ENCODE measurements around the gene OMA1. TPM values are rescaled to one million over a fixed set of nuclear protein-coding genes. Genes with fewer than 3 reads are reported as not detected.
"Not testable (repeated sequence)": the region's sequence is repeated elsewhere in the genome, so short reads cannot be mapped to it uniquely, and the experiment has no call there.

OMA1 gene
- total and polyA plus RNA-seq, 7 donors = 10.6 to 74.9 (median 34.3) TPM

DNA sequence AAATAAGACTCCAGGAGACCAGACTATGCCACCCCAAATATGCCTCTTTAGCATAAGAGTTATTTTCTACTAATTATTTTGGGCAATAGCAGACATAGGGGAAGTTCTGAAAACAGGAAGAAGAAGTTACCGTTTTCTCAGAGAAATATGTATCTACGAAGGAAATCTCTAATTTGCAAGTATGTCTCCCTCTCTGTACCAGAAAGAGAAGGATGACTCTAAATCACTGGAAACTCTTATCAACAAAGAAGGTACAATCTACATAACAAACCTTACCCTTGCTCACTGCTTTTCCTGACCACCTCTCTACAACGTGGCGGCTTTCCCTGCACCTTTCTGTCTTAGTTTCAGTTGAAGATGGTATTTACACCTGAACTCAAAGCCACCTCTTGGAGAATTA, 49.0 kb downstream of the OMA1 start:
- WGBS, 2 donors = 68 to 90% methylated on average over 4 of the region's 4 CpGs
- H3K36me3 ChIP-seq = peaks cover 0 to 20% (median 0%) of the 10 kb centered on the region in 4 donors
- H3K9me3 ChIP-seq = no peaks in the 10 kb centered on the region
- H3K27ac ChIP-seq = no peak overlapping the region
- DNase-seq = no peak
- TF ChIP-seq POLR2AphosphoS5 (IDR thresholded peaks at IDR 0.05) (no peak), EP300 (IDR thresholded peaks at IDR 0.05) (no peak), POLR2A (IDR thresholded peaks at IDR 0.05) (no peak)
- TF ChIP-seq, protein P1, sequence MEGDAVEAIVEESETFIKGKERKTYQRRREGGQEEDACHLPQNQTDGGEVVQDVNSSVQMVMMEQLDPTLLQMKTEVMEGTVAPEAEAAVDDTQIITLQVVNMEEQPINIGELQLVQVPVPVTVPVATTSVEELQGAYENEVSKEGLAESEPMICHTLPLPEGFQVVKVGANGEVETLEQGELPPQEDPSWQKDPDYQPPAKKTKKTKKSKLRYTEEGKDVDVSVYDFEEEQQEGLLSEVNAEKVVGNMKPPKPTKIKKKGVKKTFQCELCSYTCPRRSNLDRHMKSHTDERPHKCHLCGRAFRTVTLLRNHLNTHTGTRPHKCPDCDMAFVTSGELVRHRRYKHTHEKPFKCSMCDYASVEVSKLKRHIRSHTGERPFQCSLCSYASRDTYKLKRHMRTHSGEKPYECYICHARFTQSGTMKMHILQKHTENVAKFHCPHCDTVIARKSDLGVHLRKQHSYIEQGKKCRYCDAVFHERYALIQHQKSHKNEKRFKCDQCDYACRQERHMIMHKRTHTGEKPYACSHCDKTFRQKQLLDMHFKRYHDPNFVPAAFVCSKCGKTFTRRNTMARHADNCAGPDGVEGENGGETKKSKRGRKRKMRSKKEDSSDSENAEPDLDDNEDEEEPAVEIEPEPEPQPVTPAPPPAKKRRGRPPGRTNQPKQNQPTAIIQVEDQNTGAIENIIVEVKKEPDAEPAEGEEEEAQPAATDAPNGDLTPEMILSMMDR (IDR thresholded peaks at IDR 0.05) = no peak
- no peaks in the 10 kb centered on the region for H3K4me1 ChIP-seq
- intact Hi-C loops (cut with DNase I) = no loop called here
- no peak overlapping the region for H3K4me3 ChIP-seq
- no peaks in the 10 kb centered on the region for H3K27me3 ChIP-seq

DNA sequence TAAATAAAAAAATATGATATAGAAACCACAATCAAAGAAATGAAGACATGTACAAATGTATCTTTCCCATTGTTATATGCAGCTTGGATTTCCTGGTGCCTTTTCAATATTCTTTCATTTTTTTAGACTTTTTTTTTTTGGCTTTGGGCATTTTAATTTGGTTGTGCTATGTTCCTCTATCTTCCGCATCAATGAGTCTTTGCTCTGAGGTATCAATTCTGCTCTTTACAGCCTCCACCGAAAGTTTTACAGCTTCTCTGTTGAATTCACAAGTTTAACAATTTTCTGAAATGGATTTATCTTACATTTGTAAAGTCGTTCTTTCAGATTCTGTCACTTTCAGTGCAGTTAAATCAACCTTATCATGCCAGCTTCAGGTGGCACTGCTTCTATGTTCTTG, 50.5 kb downstream of the OMA1 start:
- intact Hi-C loops (cut with DNase I) = no loop called here
- H3K4me1 ChIP-seq = no peaks in the 10 kb centered on the region
- TF ChIP-seq POLR2AphosphoS5 (IDR thresholded peaks at IDR 0.05) = no peak
- TF ChIP-seq, protein P1 (IDR thresholded peaks at IDR 0.05) = no peak
- TF ChIP-seq POLR2A (IDR thresholded peaks at IDR 0.05) = no peak
- no peak for TF ChIP-seq EP300 (IDR thresholded peaks at IDR 0.05)
- DNase-seq = no peak
- H3K27ac ChIP-seq = no peak overlapping the region
- no peak overlapping the region for H3K4me3 ChIP-seq
- peaks cover 0 to 7% (median 0%) of the 10 kb centered on the region in 4 donors for H3K36me3 ChIP-seq
- WGBS, 2 donors = 74 to 89% methylated on average over 3 of the region's 3 CpGs
- H3K9me3 ChIP-seq = no peaks in the 10 kb centered on the region
- no peaks in the 10 kb centered on the region for H3K27me3 ChIP-seq

DNA sequence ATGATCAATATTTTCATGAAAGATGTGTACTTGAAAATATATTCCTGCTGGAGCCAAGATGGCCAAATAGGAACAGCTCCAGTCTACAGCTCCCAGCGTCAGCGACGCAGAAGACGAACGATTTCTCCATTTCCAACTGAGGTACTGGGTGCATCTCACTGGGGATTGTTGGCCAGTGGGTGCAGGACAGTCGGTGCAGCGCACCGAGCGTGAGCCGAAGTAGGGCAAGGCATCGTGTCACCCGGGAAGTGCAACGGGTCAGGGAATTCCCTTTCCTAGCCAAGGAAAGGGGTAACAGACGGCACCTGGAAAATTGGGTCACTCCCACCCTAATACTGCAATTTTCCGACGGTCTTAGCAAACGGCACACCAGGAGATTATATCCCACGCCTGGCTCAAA, 57.6 kb downstream of the OMA1 start:
- H3K36me3 ChIP-seq = peaks cover 0 to 15% (median 0%) of the 10 kb centered on the region in 4 donors
- H3K4me3 ChIP-seq; intact Hi-C loops (cut with DNase I); DNase-seq; H3K4me1 ChIP-seq; H3K27ac ChIP-seq; H3K27me3 ChIP-seq; H3K9me3 ChIP-seq: not testable (repeated sequence)
- WGBS, 2 donors = 98 to 99% methylated on average over 18 of the region's 18 CpGs

DNA sequence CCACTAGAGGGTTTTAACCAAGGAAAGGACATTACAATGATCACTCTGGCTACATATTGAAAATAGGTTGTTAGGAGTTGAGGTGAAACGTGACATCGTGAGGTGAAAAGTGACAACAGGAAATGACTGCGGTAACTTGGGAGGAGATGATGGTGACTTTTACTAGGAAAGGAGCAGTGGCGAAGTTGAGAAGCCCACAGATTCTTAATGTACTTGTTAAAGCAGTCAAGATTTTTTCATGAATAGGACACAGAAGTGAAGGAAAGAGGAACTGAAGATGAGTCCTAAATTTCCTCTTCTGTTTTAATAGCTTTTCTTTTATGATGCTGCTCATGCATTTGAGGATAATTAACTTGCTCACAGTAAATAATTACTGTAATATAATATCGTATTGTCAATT, 59.5 kb downstream of the OMA1 start:
- Histone ChIP-seq H3K27ac (no peak overlapping the region), H3K9me3 (no peaks in the 10 kb centered on the region), H3K4me1 (peaks cover 0 to 8% (median 3%) of the 10 kb centered on the region in 4 donors), H3K27me3 (no peaks in the 10 kb centered on the region), H3K36me3 (peaks cover 0 to 23% (median 0%) of the 10 kb centered on the region in 4 donors), H3K4me3 (no peak overlapping the region)
- intact Hi-C loops (cut with DNase I) = no loop called here
- DNase-seq = no peak
- TF ChIP-seq, protein P1 (IDR thresholded peaks at IDR 0.05) = no peak
- TF ChIP-seq POLR2AphosphoS5 (IDR thresholded peaks at IDR 0.05) (no peak), POLR2A (IDR thresholded peaks at IDR 0.05) (no peak), EP300 (IDR thresholded peaks at IDR 0.05) (no peak)
- WGBS, 2 donors = 87 to 93% methylated on average over 5 of the region's 5 CpGs

DNA sequence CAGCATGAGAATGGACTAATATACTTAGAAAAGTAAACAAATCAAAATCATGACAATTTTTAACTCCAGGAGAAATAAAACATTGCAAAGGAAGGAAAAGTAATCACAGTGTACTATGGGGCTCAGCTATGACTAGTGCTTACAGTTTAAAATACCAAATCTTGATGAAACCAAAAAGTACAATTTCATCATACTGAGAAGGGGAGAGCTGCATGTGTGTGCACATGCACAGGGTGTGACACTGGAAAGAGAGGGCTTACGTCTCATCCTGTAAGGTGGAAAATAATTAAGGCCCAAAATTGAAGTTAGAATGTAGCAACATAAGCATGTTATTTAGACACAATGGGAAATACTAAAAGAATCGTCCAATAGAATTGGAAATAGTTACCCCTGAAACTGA, 64.6 kb downstream of the OMA1 start:
- intact Hi-C loops (cut with DNase I) = no loop called here
- TF ChIP-seq POLR2AphosphoS5 (IDR thresholded peaks at IDR 0.05) = no peak
- TF ChIP-seq, protein P1 (IDR thresholded peaks at IDR 0.05) = no peak
- TF ChIP-seq EP300 (IDR thresholded peaks at IDR 0.05) = no peak
- no peak for TF ChIP-seq POLR2A (IDR thresholded peaks at IDR 0.05)

More for the DNA sequence above, 64.6 kb downstream of the OMA1 start:
- Histone ChIP-seq H3K27me3 (no peaks in the 10 kb centered on the region), H3K9me3 (no peaks in the 10 kb centered on the region), H3K27ac (no peak overlapping the region), H3K36me3 (peaks cover 0 to 7% (median 0%) of the 10 kb centered on the region in 4 donors), H3K4me3 (no peak overlapping the region), H3K4me1 (peaks cover 0 to 8% (median 3%) of the 10 kb centered on the region in 4 donors)
- no peak for DNase-seq
- 97 to 98% methylated on average over 2 of the region's 2 CpGs for WGBS, 2 donors

Data from sigmoid colon (tissue), 7 donors.